MM.1S (cell line): ENCODE results near the gene PCMTD2.

Experiments used
- DNase-seq: peaks from one replicate; pipeline ENCODE4 v3.0.0-alpha.2; 2015
- H2AFZ ChIP-seq: fragments of 300-600 bp; sonication (generic); 2 replicates; pipeline ENCODE4 v1.6.0; 2016; ENCODE audit warnings: antibody characterized with exemption, low read length
- H3F3A ChIP-seq: fragments of 300-600 bp; sonication (generic); 2 replicates; pipeline ENCODE4 v1.6.1; 2016; ENCODE audit warnings: mild to moderate bottlenecking, antibody characterized with exemption, low read length, moderate library complexity, mixed read lengths; ENCODE audit not compliant: insufficient read depth
- H3K27ac ChIP-seq: fragments of 300-600 bp; sonication (generic); 2 replicates; pipeline ENCODE4 v1.5.1; 2016; ENCODE audit warnings: mild to moderate bottlenecking, low read length
- H3K27me3 ChIP-seq: fragments of 300-600 bp; sonication (generic); replicated peaks from 2 replicates; pipeline ENCODE4 v1.6.0; 2016; ENCODE audit warnings: low read length; ENCODE audit not compliant: insufficient read depth
- H3K36me3 ChIP-seq: fragments of 300-600 bp; sonication (generic); replicated peaks from 2 replicates; pipeline ENCODE4 v1.6.1; 2016; ENCODE audit warnings: mild to moderate bottlenecking, low read length, mixed read lengths; ENCODE audit not compliant: insufficient read depth
- H3K4me1 ChIP-seq: fragments of 300-600 bp; sonication (generic); 2 replicates; pipeline ENCODE4 v1.6.1; 2016; ENCODE audit warnings: low read length, mixed read lengths
- H3K4me2 ChIP-seq: fragments of 300-600 bp; sonication (generic); 2 replicates; pipeline ENCODE4 v1.6.0; 2016; ENCODE audit warnings: low read depth, low read length
- H3K4me3 ChIP-seq: fragments of 300-600 bp; sonication (generic); 2 replicates; pipeline ENCODE4 v1.5.1; 2016; ENCODE audit warnings: low read length, mixed read lengths
- H3K79me2 ChIP-seq: fragments of 300-600 bp; sonication (generic); 2 replicates; pipeline ENCODE4 v1.6.1; 2016; ENCODE audit warnings: mixed run types, low read length, mixed read lengths
- H3K9ac ChIP-seq: fragments of 300-600 bp; sonication (generic); 2 replicates; pipeline ENCODE4 v1.6.1; 2016; ENCODE audit warnings: low read length, mixed read lengths
- H3K9me2 ChIP-seq: fragments of 300-600 bp; sonication (generic); replicated peaks from 2 replicates; pipeline ENCODE4 v1.6.1; 2016; ENCODE audit warnings: mild to moderate bottlenecking, low read length, mixed read lengths; ENCODE audit not compliant: insufficient read depth
- H3K9me3 ChIP-seq: fragments of 300-600 bp; sonication (generic); replicated peaks from 2 replicates; pipeline ENCODE4 v1.6.1; 2016; ENCODE audit warnings: mild to moderate bottlenecking, low read length, mixed read lengths; ENCODE audit not compliant: insufficient read depth
- H4K20me1 ChIP-seq: fragments of 300-600 bp; sonication (generic); 2 replicates; pipeline ENCODE4 v1.6.1; 2016; ENCODE audit warnings: mild to moderate bottlenecking, low read length, moderate library complexity, mixed read lengths; ENCODE audit not compliant: insufficient read depth
- EZH2 ChIP-seq: fragments of 300-600 bp; sonication (generic); optimal IDR thresholded peaks from 2 replicates; pipeline ENCODE3; 2017; ENCODE audit warnings: low read depth, mild to moderate bottlenecking, antibody characterized with exemption, low read length, mixed read lengths
- EZH2phosphoT487 ChIP-seq: fragments of 300-600 bp; sonication (generic); IDR thresholded peaks from 2 replicates; pipeline ENCODE4 v1.6.1; 2018; ENCODE audit warnings: antibody characterized with exemption, low read length
- TF ChIP-seq, protein P1 (sequence below): fragments of 300-600 bp; sonication (generic); IDR thresholded peaks from 2 replicates; pipeline ENCODE4 v1.5.1; 2016; ENCODE audit warnings: antibody characterized with exemption, low read length, mixed read lengths

Gene PCMTD2

DNA sequence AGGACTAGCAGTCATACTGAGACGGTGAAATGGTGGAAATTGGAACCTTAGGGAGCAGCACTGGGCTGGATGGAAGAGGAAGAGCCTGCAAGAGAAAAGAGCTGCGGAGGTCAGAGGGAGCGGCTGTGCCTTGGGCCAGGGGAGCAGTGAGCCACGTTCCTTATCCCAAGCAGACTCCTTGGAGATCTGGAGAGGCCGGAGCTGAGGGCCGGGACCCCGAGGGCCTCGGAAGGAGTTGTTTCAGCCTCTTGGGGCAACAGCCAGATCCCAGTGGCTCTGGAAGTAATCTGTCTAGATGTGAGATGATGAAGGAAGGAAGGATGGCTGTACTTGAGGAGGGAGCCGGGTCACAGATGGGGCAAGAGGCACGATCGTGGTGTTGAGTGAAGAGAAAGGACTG is 16.1 kb downstream of the PCMTD2 start:
- Histone ChIP-seq H4K20me1 (no peaks in the 10 kb centered on the region), H3K9me3 (no peaks in the 10 kb centered on the region), H3F3A (no peaks in the 10 kb centered on the region), H3K9ac (no peak overlapping the region), H3K36me3 (no peaks in the 10 kb centered on the region), H3K4me3 (no peak overlapping the region), H2AFZ (no peak overlapping the region), H3K4me1 (no peaks in the 10 kb centered on the region), H3K27ac (no peak overlapping the region), H3K27me3 (no peaks in the 10 kb centered on the region), H3K4me2 (no peak overlapping the region), H3K79me2 (no peaks in the 10 kb centered on the region), H3K9me2 (no peaks in the 10 kb centered on the region)
- no peak for TF ChIP-seq EZH2phosphoT487
- no peak for DNase-seq

DNA sequence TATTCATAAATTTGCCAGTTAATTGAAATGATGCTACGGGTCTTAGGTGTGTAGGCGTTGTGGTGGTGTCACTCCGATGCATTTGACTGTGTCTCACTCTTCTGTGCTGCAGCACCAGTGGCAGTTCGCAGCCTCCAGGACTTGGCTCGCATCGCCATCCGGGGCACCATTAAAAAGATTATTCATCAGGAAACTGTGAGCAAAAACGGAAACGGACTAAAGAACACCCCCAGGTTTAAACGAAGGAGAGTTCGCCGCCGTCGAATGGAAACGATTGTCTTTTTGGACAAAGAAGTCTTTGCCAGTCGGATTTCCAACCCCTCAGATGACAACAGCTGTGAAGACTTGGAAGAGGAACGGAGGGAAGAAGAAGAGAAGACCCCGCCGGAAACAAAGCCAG is 17.6 kb downstream of the PCMTD2 start:
- Histone ChIP-seq H3K4me3 (no peak overlapping the region), H3K4me2 (no peak overlapping the region), H3K9me3 (no peaks in the 10 kb centered on the region), H3K27me3 (no peaks in the 10 kb centered on the region), H3K9ac (no peak overlapping the region), H4K20me1 (no peaks in the 10 kb centered on the region), H3K4me1 (no peaks in the 10 kb centered on the region), H3K36me3 (no peaks in the 10 kb centered on the region), H2AFZ (no peak overlapping the region), H3K79me2 (no peaks in the 10 kb centered on the region), H3F3A (no peaks in the 10 kb centered on the region), H3K9me2 (no peaks in the 10 kb centered on the region), H3K27ac (no peak overlapping the region)
- no peak for DNase-seq
- TF ChIP-seq EZH2phosphoT487 (no peak), EZH2 (no peak)
- TF ChIP-seq, protein P1, sequence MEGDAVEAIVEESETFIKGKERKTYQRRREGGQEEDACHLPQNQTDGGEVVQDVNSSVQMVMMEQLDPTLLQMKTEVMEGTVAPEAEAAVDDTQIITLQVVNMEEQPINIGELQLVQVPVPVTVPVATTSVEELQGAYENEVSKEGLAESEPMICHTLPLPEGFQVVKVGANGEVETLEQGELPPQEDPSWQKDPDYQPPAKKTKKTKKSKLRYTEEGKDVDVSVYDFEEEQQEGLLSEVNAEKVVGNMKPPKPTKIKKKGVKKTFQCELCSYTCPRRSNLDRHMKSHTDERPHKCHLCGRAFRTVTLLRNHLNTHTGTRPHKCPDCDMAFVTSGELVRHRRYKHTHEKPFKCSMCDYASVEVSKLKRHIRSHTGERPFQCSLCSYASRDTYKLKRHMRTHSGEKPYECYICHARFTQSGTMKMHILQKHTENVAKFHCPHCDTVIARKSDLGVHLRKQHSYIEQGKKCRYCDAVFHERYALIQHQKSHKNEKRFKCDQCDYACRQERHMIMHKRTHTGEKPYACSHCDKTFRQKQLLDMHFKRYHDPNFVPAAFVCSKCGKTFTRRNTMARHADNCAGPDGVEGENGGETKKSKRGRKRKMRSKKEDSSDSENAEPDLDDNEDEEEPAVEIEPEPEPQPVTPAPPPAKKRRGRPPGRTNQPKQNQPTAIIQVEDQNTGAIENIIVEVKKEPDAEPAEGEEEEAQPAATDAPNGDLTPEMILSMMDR = no peak

DNA sequence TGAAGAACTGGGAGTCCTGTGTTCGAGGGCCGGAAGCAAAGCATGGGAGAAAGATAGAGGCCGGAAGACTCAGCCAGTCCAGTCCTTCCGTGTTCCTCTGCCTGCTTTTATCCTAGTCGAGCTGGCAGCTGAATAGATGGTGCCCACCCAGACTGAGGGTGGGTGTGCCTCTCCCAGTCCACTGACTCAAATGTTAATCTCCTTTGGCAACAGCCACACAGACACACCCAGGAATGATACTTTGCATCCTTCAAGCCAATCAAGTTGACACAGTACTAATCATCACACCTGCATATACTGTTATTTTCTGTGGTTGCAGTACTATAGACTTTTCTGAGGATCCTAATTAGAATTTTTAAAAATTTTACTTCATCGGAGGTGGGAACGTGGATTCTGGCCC is 21.3 kb downstream of the PCMTD2 start:
- Histone ChIP-seq H3K9me3 (no peaks in the 10 kb centered on the region), H3K79me2 (no peaks in the 10 kb centered on the region), H3K9me2 (no peaks in the 10 kb centered on the region), H3K4me1 (peaks cover 5% of the 10 kb centered on the region), H3K27ac (no peak overlapping the region), H2AFZ (no peak overlapping the region), H4K20me1 (no peaks in the 10 kb centered on the region), H3K36me3 (no peaks in the 10 kb centered on the region), H3K9ac (no peak overlapping the region), H3K4me2 (no peak overlapping the region), H3K27me3 (no peaks in the 10 kb centered on the region), H3K4me3 (no peak overlapping the region), H3F3A (peaks cover 4% of the 10 kb centered on the region; the same call in 1 of the 2 replicates)
- TF ChIP-seq, protein P1 = no peak
- TF ChIP-seq EZH2 (no peak), EZH2phosphoT487 (no peak)
- no peak for DNase-seq

DNA sequence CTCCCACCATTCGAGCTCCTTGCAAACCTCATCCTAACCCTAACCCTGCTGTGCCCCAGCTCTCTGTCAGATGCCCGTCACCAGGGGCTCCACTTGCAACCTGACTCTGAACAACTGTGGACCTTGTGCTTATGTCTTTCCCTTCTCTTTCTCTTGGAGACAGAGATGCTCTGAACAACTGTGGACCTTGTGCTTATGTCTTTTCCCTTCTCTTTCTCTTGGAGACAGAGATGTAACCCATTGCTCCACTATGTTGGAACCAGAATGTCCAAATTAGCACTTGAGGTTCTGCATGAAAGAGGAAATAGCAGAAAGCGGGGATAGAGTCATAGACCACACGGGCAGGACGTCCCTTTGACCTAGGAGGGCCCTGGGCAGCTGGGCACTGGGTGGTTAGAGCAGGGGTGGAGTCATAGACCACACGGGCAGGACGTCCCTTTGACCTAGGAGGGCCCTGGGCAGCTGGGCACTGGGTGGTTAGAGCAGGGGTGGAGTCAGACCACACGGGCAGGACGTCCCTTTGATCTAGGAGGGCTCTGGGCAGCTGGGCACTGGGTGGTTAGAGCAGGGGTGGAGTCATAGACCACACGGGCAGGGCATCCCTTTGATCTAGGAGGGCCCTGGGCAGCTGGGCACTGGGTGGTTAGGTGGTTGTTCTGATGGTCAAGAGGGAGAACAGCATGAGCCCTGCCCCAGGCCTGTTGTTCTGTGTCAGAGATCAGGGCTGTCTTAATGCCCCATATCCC is 22.2 kb downstream of the PCMTD2 start:
- Histone ChIP-seq H3K9me2 (no peaks in the 10 kb centered on the region), H3K4me2 (no peak overlapping the region), H3K9me3 (no peaks in the 10 kb centered on the region), H3K27ac (no peak overlapping the region), H3F3A (peaks cover 6% of the 10 kb centered on the region; the same call in 1 of the 2 replicates), H3K4me1 (peaks cover 7% of the 10 kb centered on the region), H3K4me3 (no peak overlapping the region), H4K20me1 (no peaks in the 10 kb centered on the region), H3K36me3 (no peaks in the 10 kb centered on the region), H2AFZ (no peak overlapping the region), H3K79me2 (no peaks in the 10 kb centered on the region), H3K9ac (no peak overlapping the region), H3K27me3 (no peaks in the 10 kb centered on the region; the same call in 1 of the 2 replicates)
- DNase-seq = no peak
- TF ChIP-seq EZH2 (no peak), EZH2phosphoT487 (no peak)
- TF ChIP-seq, protein P1 = no peak
